NCI-H2196 (cell line): Measurements from ENCODE around the gene MEIS2.
A peak's percentile ranks its signal among the peaks of the same experiment; 100 is the strongest.

Experiments used
- DNase-seq: peaks from one replicate; lab custom pipeline; 2025; ENCODE audit not compliant: unreplicated experiment; lab: John Stamatoyannopoulos, UW

The MEIS2 gene

DNA sequence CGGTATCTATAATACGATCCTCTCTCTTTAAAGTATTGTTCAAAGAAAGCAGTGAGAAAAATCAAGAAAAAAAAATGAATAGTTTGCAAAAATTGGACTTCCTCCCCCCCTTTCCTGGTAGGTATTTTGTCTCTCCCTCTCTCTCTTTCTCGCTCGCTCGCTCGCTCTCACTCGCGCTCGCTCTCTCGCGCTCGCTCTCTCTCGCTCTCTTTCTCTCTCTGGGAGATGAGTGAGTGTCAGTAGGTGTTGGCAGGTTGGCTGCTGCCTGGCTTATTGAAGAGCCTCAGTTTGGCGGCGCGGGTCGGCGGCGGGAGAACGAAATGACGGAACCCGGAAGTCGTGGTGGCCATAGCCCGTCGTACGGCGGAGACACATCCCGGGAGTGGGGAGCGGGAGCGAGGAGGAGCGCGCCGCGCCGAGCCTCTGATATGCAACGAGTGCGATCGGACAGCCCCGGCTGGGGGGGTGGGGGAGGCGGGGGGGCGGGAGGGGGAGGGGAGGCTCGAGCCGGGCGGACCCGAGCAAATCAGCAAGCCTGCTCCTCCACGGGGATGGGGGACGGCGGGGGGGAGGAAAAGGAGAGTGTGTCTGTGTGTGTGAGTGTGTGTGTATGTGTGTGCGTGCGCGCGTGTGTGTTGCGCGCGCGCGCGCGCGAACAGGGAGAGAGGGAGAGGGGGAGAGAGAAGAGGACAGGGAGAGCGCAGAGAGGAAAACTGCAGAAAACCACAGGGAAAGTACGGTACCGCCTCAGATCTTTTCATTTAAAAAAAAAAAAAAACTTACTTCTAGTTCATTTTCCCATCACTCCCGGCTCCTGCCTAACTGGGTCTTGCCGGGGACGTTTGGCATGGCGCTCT, at the start of gene MEIS2:
Gene MEIS2, minus strand, starts transcription at position 441 of the 857 bp plus-strand sequence. CDS start 1,083 bp downstream, outside the sequence.
- DNase-seq, result peak; percentile 87

DNA sequence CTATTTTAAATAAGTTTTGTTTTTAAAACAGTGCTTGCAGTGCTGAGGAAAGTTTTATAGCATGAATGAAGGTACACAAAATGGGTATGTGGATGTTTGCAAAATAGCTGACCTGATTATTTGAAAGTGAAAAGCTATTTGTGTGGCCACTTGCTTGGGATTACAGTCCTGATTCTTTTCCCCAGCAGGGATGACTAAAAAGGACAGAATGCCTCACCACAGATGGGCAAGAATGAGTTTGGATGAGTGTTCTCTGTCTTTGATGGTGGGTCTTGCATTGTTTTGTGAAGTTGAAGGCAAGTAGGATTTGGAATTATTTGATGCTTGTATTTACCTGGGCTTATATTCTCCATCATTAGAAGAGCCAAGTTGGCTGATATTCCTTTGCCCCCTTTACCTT, 48.8 kb upstream of the MEIS2 start:
- DNase-seq, result no peak

DNA sequence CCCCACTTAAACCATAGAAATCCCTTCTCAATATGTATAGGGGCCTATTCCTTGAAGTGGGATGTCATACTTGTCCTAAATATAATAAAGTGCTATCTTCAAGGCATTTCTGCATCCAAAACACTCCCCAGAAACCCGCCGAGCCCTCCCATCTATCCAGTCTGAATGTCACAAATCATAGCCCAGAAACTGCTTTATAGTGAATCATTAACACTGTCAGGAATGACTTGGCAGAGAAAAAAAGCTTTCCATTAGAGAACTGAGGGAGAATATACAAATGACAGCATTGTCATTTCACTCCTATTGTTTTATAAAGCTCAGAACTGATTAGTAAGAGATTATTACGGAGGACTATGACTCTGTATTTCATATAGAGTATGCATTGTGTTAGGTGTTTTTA, 48.4 kb upstream of the MEIS2 start:
- no peak for DNase-seq

DNA sequence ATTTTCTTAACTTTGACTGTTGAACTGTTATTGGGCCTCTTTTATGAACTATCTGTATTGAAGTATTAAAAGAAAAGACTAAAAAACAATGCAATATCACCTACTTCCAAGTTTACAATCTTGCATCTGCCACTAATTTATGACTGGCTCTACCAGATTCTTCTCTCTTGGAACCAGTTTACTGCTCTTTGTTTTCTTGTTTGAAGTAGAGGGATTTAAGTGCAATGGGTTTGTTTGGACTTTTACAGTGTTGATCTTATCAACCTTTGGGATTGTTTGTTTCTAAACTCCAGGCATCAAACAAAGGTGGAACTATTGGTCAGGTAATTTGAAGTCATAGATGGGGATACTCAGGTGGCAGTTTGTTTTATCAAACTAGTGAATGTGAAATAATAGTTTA, 43.0 kb upstream of the MEIS2 start:
- DNase-seq, result no peak

DNA sequence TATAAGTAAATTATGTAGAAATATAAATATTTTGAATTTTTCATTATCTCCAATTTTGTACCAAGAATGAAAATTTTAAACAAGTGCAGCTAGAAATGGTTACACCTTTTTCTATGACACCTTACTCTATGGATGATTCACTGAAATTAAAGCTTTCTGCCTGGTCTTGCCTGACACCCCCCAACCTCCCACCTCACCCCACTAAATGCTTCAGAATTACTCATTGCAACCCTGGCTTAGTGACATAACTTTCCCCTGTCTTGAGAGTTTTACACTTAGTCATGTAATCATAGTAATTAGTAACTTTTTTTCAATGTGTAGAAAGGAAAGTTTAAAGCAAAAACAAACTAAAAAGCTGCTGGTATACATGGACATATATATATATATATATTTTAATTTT, 42.0 kb upstream of the MEIS2 start:
- DNase-seq, result no peak

DNA sequence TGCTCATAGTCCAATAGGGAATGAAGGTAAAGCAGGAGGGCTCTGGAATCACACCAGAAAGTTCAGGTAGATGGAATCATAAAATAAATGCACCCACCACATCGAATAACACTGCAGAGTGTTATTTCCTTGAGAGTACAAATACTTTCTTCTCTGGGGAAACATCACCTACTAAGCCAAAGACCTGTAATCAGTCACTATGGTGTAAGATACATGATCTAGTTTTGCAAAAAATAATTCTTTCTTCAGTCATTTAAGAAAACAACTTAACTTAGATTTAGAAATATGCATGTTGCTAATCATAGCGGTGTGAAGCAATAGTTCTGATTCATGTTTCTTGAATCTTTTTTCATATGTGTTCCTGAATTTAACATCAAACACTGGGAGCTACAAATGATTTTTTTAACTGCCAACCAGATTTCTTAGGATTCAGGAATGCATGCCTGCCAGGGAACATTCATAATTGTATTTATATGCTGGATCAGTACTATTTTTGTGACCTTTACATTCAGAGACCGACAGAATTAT, 40.2 kb upstream of the MEIS2 start:
- no peak for DNase-seq

DNA sequence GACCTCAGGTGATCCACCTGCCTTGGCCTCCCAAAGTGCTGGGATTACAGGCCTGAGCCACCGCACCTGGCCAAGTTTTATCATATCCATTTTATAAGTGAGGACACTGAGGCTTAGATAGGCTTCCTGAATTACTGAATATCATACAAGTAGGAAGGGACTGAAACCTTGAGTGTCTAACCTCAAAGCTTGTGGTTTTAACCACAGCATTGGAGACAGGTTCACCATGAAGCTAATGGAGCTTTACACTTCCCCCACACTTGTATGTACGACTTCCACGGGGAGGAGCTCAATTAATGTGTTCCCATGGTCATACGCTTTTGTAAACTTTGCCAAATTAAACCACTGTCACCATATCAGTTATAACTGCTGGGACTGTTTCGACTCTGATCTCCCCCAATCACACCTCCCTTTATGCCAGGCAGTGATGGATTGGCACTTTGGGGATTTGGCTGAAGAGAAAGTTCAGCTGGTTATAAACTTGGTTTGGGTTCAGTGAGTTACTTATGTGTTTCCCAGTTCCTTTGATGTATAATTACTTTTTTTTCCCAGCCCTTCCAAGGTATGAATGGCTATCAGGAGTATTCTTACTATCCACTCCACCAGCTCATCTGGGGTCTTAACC, 38.4 kb upstream of the MEIS2 start:
- DNase-seq, result no peak

DNA sequence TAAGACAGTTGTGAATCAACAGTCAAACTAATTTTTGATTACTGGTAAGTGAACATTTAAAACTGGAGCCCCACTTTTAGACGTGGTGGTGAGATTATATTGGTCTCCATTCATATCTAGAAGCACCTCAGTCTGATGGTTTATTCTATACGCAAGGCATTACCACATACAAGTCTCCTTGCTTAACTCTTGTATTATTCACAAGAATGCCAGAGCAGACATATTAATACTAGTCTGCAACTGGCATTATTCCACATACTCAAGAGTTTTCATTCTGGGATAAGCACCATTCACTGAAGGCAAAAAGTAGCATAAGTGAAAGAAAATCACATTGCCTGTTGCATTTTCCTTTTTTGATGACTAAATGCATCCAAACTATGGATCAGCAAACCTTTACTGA, 36.9 kb upstream of the MEIS2 start:
- no peak for DNase-seq

DNA sequence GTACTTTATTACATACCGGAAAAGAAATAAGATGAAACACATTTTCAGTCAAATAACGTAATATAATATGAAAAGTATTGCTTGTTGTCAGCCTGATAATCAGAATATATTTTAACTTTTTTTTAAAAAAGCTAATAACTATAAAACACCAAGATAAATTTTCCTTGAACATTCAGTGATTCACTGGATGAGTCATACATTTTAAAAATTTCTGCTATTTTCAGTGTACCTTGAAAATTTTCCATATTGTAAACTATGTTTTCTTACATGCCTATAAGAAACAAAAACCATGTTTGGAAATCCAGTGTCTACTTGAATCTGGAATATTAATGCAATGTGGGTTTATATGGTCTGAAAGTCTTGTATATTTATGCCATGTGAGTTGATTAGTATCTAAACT, 36.3 kb upstream of the MEIS2 start:
- DNase-seq, result no peak

DNA sequence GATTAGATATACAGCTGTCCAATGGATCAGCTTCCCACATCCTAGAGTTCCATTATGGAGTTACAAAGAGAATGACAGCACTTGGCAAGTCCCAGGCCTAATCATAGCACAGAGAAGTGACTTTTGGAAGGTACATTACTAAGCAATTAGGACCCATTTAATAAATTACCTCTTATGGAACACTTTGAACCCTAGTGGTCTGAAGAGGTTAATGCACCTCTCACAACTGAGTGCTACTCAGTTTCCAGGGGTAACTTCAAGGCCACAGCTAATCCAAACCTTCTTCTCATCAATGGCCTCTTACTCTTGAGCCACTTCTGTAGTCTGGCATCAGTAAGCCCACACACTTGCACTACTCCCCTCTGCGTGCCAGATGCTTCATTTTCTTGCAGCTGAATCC, 34.9 kb upstream of the MEIS2 start:
- DNase-seq, result no peak

DNA sequence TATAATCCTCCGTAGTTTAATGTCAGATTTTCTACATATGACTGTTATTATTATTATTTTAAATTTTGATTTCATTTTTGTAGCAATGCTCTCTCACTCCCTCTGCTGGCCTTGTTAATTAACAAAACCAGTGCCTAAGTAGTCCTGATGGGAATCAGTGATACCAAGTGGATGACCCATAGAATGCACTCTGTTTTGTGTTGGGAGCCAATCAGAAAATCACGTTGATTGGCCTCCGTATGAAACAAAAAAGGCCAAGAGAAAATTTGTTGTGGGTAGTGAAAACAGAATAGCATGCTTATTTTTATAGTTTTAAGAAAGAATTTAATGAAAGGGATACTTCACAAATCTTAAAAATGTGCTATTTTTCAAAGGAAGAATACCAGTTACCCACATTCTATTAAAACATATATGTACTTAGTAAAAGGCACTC, 34.4 kb upstream of the MEIS2 start:
- DNase-seq, result no peak

DNA sequence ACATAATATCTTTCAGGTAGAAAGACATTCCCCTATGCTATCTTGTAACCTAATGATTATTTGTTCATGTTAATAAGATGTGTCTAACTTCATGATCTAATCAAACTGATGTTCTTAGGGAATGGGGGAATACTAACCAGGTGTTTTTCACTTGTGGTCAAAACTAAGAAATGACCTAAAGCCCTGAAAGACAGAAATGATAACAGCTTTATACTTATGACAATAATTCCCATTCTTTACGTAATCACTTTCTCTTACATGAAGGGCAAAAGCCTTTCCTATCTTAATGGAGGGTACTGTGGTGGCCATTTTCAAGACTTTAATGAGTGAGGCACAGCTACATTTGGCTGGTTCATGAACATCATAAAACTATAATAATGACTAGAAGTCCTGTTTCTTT, 33.9 kb upstream of the MEIS2 start:
- DNase-seq, result no peak

DNA sequence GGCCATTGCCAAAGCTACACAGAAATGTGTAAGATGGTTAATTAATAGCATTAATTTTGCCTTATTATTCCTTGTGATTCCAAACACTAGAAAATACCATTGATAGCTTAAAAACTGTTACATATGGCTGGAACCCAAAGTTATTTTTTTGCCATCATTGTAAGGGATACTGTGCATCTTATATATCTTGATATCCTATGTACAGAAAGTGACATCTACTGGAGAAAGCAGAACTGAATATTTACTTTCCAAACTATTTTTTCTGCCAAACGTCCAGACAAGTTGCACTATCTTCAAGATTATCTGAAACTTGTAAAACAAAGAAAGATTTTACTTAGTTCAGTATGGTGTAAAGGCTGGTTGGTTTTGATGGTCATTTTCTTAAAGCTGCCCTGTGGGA, 33.3 kb upstream of the MEIS2 start:
- no peak for DNase-seq

DNA sequence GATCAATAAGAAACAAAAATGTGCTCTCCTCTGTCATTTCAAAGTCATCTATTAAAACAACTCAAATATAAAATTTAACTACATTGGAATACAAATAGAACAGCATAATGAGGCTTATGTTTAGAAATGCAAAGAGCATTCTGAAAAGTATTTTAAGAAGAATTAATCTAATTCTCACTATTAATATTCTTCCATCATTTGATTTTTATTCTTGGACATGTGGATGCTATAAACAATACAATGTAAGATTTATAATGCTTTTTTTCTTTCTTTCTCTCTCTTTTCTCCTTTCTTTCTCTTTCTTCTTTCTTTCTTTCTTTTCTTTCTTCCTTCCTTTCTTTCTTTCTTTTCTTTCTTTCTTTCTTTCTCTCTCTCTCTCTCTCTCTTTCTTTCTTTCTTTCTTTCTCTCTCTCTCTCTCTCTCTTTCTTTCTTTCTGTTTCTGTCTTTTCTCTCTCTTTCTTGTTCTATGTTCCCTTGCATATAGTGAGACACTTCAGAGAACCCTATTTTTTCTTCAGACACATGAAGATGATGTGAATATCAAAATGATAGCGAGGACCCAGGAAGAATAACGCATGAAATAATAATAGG, 32.6 kb upstream of the MEIS2 start:
- no peak for DNase-seq

DNA sequence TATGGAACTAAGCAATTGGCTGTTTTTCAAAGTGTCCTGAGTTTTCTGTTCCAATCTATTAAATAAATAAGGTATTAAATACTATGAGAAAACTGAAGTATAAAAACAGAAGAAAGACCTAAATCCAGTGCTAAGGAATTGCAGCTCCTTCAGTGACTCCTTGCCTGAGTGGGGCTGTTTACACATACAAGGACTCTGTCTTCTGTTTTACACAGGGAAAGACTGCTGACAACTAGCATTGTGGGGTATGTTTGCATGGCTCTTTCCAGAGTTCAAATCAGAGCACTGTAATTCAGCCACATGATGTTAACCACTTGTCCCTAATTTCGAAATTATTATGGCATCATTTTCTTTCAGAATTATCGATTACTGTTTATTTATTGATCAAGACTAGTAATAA, 31.3 kb upstream of the MEIS2 start:
- no peak for DNase-seq

DNA sequence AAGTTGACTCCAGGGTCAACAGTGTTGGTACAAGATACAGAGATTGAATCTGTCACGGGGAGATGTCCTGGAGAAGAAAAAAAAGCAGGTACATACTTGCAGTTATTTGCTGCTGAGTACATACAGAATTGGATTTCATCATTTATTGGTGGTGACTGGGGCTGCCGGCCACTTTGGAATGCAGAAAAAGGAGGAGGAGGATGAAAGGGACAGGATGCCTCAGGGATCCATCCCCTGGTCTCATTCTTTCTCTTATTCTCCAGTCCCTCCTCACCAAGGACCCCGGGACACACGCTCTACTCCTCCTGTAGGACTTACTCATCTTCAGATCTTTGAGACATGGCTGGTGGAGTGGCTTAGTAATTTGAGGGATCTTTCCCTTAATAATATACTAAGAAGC, 30.0 kb upstream of the MEIS2 start:
- no peak for DNase-seq

DNA sequence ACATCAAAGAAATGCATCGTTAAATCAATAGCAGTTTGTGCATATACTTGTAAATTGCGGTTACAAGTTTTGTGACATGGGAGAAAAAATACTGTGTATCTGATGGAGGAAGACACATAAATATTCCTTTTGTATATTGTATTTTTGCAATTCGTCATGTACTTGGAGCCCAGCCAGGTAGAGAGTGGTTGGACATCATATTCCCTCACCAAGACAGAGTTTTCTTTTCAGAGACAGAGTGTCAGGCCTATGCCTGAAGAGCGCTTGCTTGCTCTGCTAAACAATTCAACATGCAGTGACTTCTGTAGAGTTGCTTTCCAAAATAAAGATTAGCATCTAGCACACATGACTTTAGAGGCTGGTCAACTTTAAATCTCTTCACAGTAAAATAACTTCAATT, 24.8 kb upstream of the MEIS2 start:
- no peak for DNase-seq

DNA sequence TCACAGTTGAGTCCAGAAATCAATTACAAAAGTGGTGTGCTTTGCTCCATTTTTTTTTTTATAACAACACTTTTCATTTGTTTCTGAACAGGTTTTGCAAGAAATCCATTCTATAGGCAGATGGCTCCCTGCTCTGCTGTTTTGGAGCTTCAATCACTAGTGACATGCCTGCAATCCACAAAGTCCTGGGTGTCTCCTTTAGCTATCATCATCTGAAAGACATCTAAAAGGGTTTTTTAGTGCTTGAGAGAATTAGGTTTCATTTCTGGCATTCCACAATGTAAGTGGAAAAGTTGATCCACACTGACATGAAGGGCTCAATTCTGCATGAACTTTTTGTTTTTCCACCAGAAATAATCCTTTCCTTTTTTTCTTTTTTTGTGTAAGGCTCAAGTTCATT, 24.0 kb upstream of the MEIS2 start:
- DNase-seq, result no peak

DNA sequence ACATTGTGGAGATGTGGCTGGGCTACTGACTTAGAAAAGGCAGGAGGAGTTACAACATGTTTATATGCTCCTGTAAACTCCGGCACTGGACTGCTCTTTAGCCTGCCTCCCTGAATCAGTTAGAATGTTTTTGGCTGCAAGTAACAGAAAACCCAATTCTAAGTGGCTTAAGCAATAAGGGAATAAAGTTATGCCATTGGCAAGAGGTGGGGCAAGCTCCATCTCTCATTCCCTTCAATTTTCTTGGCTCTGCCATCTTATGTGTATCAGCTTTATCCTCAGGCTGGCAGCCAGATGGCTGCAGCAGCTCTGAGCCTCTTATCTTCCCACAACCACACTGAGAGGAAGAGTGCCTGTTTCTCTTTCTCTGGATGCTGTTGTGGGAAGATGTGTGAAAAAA, 22.4 kb upstream of the MEIS2 start:
- DNase-seq, result no peak

DNA sequence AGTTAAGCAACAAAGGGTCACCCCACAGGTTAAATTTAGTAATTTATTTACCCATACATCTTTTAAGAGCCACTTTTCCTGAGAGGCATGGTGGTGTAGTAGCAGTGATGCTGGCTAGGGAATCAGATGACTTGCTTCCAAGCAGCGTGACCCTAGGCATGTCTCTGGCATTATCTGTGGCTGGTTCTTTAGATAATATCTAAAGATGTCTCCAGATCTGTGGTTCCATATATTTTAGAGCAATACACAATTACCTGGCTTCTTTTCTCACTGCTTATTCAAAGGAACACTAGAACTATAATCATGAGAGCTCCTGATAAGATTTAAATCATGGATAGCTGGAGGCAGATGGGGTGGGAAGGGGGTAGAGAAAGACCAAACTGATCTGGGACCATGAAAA, 21.1 kb upstream of the MEIS2 start:
- DNase-seq, result no peak

DNA sequence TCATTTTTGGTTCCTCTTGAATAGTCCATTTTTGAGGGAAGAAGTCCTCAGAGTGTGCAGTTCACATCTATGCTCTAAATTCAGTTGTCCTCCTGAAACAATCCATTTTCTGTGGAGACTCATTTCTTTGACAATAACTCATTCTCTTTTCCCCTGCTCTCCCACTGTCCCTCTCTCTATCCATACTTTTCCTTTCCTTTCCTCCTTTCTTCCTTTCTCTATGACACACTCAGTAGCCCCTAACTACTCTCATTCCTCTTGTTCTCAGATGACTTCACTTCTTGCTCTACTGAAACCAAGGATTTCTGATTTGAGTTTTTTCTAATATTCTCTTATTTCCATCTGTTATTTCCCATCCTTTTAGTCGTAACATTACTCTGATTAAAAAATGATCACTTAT, 16.7 kb upstream of the MEIS2 start:
- DNase-seq, result no peak

DNA sequence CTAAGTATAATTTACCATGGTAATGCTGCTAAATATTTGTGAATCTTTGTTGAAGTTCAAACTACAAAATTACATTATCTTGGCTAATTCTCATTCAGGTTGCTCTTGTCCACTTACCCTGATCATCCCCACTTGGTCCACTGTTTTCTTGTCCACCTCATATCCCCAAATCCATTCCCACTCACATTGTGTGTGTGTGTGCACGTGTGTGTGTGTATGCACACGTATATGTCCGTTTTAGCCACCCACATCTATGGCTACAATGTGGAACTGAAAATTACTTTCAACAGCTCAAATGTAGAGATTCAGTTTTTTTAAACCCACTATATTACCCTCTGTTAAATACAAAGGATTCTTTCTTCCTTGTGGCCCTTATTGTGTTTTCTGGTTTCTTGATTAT, 15.2 kb upstream of the MEIS2 start:
- DNase-seq, result no peak
